GM12878 (cell line): ENCODE results near the gene ADAMTSL1. TPM values are rescaled to one million over a fixed set of nuclear protein-coding genes. Genes with fewer than 3 reads are reported as not detected.

Experiments used
- ATAC-seq: fragments of 200-7000 bp; cut with Tn5 transposase; 3 replicates; pipeline ENCODE4 v1.9.1; 2020; ENCODE audit warnings: mild to moderate bottlenecking, moderate library complexity
- BruUV-seq: library from RNA; stranded (reverse); fragments of 400-500 nt; replicated peaks from 2 replicates; lab custom pipeline; 2021; lab: Mats Ljungman, UMichigan
- CTCF ChIA-PET: fragments of 300-600 bp; sonication (Branson Sonifier 250); formaldehyde crosslinking; extraction: SDS; loops from one replicate; lab custom pipeline; 2021; ENCODE audit warnings: inconsistent platforms; lab: Yijun Ruan, JAX
- POLR2A ChIA-PET: fragments of 350-600 bp; formaldehyde crosslinking; extraction: SDS; loops from one replicate; lab custom pipeline; 2021; ENCODE audit warnings: inconsistent platforms; lab: Charles Lee
- RAD21 ChIA-PET: fragments of 300-600 bp; sonication (Branson Sonifier 250); formaldehyde crosslinking; loops from one replicate; lab custom pipeline; 2023; ENCODE audit warnings: antibody characterized with exemption; ENCODE audit not compliant: unreplicated experiment; lab: Charles Lee
- SMC1A ChIA-PET: fragments of 300-600 bp; sonication (Branson Sonifier 250); formaldehyde crosslinking; loops from one replicate; lab custom pipeline; 2023; ENCODE audit not compliant: unreplicated experiment, uncharacterized antibody; lab: Charles Lee
- DNase-seq: peaks from one replicate; pipeline ENCODE4 v3.0.0-alpha.2; 2011; ENCODE audit warnings: low read depth, low spot score
- FAIRE-seq: peaks from 3 replicates; lab custom pipeline; 2011; peaks lifted over from hg19 to GRCh38; lab: Jason Lieb, UNC
- H2AFZ ChIP-seq: 2 replicates; pipeline ENCODE4 v1.6.0; 2011; ENCODE audit warnings: low read depth, low read length, control low read depth; ENCODE audit not compliant: control insufficient read depth
- H3K27ac ChIP-seq: 2 replicates; pipeline ENCODE4 v1.5.1; 2011; ENCODE audit warnings: control low read depth; ENCODE audit not compliant: control insufficient read depth, insufficient read depth
- H3K27me3 ChIP-seq, 2 experiments: replicated peaks in 1 of 2; 2 replicates each; pipeline versions ENCODE4 v1.6.0 to v1.6.1; 2011; ENCODE audit warnings: low read length in 1 of 2; ENCODE audit not compliant: control insufficient read depth in 2 of 2, insufficient read depth in 2 of 2
- H3K36me3 ChIP-seq, 2 experiments: 2 replicates each; pipeline ENCODE4 v1.5.1; 2011; ENCODE audit warnings: low read length in 1 of 2; ENCODE audit not compliant: control insufficient read depth in 2 of 2, insufficient read depth in 2 of 2
- H3K4me1 ChIP-seq: 2 replicates; pipeline ENCODE4 v1.6.1; 2011; ENCODE audit warnings: mild to moderate bottlenecking, low read length, moderate library complexity, mixed read lengths; ENCODE audit not compliant: control insufficient read depth, insufficient read depth
- H3K4me2 ChIP-seq: 2 replicates; pipeline ENCODE4 v1.6.0; 2011; ENCODE audit warnings: control low read depth; ENCODE audit not compliant: control insufficient read depth, insufficient read depth
- H3K4me3 ChIP-seq: fragments of 200-600 bp; sonication (generic); 2 replicates; pipeline ENCODE4 v1.5.1; 2016
- H3K79me2 ChIP-seq: 2 replicates; pipeline ENCODE4 v1.6.0; 2011; ENCODE audit warnings: low read length; ENCODE audit not compliant: control insufficient read depth, insufficient read depth
- H3K9ac ChIP-seq: 2 replicates; pipeline ENCODE4 v1.8.0; 2011; ENCODE audit warnings: low read length, control low read depth, mixed read lengths; ENCODE audit not compliant: control insufficient read depth, insufficient read depth
- H3K9me3 ChIP-seq: replicated peaks from 3 replicates; pipeline ENCODE4 v1.5.1; 2011; ENCODE audit warnings: mild to moderate bottlenecking, low read length; ENCODE audit not compliant: control insufficient read depth, insufficient read depth
- H4K20me1 ChIP-seq: 2 replicates; pipeline ENCODE4 v1.6.0; 2011; ENCODE audit not compliant: control insufficient read depth, insufficient read depth
- CHD1 ChIP-seq: IDR thresholded peaks from 2 replicates; pipeline ENCODE4 v1.6.1; 2012; ENCODE audit warnings: low read depth, low read length, improper control_type of control experiment
- KDM1A ChIP-seq: fragments of 200-600 bp; sonication (generic); IDR thresholded peaks from 2 replicates; pipeline ENCODE4 v1.6.1; 2016; ENCODE audit warnings: borderline replicate concordance
- WGBS: methylation state at CpG from one replicate; pipeline ENCODE4 v1.1.6; 2016; ENCODE audit warnings: low lambda C conversion rate; ENCODE audit not compliant: insufficient replicate concordance, insufficient coverage; ENCODE audit errors: missing lambda C conversion rate; 5-methylcytosine and 5-hydroxymethylcytosine counted together
- in situ Hi-C: fragments of 300-500 bp; cut with MboI; formaldehyde crosslinking; loops from 9 replicates; pipeline ENCODE4 v1.14.3; 2018; ENCODE audit warnings: mixed read lengths
- intact Hi-C: fragments of 100-400 bp; cut with micrococcal nuclease; formaldehyde crosslinking; loops from one replicate; pipeline ENCODE4 v1.14.2; 2022; ENCODE audit not compliant: unreplicated experiment
- polyA plus RNA-seq, 11 experiments: library from polyadenylated mRNA; depleted of rRNA in 4 of 11; unstranded in 6 of 11; stranded (reverse) in 5 of 11; fragments of >200 nt; fragmentation: Nextera tagmentation in 4 of 11; fragmentation: Illumina TruSeq in 1 of 11; extraction: Ambion mirVana in 4 of 11; extraction: Trizol in 1 of 11; gene quantifications; 1 replicate in 1 of 11; 2 replicates in 10 of 11; pipeline versions ENCODE4 v1.2.1 to v1.2.3, GENCODE V29; 2011 to 2016; ENCODE audit warnings: inconsistent platforms in 2 of 11, missing spikeins in 2 of 11, low read depth in 1 of 11
- total RNA-seq, 4 experiments: library from RNA; depleted of rRNA in 3 of 4; stranded (reverse); fragments of >200 nt in 3 of 4; fragmentation: Illumina TruSeq in 1 of 4; extraction: Trizol in 1 of 4; gene quantifications; 2 replicates each; pipeline versions ENCODE4 v1.2.1 to v1.2.3, GENCODE V29; 2013 to 2021
- TF ChIP-seq, protein P1 (sequence below): fragments of 450-650 bp; formaldehyde crosslinking; IDR thresholded peaks from 2 replicates; pipeline ENCODE4 v1.4.0; 2022; ENCODE audit warnings: mild to moderate bottlenecking, moderate library complexity
- TF ChIP-seq, protein P2 (sequence below): fragments of 450-650 bp; IDR thresholded peaks from 2 replicates; pipeline ENCODE4 v1.6.1; 2017; ENCODE audit warnings: borderline replicate concordance

Gene ADAMTSL1
- total and polyA plus RNA-seq, 10 of the 15 experiments (the other 5 are each of a cell fraction or from before 2014, with no cell fraction given), result 0.01 to 0.10 (median 0.07) TPM; not detected in 6

GRCh38 chr9:18675973-18676372 is 202.0 kb downstream of the ADAMTSL1 start (continued):
- TF ChIP-seq, protein P1, sequence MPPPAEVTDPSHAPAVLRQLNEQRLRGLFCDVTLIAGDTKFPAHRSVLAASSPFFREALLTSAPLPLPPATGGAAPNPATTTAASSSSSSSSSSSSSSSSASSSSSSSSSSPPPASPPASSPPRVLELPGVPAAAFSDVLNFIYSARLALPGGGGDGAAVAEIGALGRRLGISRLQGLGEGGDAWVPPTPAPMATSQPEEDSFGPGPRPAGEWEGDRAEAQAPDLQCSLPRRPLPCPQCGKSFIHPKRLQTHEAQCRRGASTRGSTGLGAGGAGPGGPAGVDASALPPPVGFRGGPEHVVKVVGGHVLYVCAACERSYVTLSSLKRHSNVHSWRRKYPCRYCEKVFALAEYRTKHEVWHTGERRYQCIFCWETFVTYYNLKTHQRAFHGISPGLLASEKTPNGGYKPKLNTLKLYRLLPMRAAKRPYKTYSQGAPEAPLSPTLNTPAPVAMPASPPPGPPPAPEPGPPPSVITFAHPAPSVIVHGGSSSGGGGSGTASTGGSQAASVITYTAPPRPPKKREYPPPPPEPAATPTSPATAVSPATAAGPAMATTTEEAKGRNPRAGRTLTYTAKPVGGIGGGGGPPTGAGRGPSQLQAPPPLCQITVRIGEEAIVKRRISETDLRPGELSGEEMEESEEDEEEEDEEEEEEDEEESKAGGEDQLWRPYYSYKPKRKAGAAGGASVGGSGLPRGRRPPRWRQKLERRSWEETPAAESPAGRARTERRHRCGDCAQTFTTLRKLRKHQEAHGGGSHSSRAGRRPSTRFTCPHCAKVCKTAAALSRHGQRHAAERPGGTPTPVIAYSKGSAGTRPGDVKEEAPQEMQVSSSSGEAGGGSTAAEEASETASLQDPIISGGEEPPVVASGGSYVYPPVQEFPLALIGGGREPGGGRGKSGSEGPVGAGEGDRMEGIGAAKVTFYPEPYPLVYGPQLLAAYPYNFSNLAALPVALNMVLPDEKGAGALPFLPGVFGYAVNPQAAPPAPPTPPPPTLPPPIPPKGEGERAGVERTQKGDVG, result no peak
- TF ChIP-seq, protein P2, sequence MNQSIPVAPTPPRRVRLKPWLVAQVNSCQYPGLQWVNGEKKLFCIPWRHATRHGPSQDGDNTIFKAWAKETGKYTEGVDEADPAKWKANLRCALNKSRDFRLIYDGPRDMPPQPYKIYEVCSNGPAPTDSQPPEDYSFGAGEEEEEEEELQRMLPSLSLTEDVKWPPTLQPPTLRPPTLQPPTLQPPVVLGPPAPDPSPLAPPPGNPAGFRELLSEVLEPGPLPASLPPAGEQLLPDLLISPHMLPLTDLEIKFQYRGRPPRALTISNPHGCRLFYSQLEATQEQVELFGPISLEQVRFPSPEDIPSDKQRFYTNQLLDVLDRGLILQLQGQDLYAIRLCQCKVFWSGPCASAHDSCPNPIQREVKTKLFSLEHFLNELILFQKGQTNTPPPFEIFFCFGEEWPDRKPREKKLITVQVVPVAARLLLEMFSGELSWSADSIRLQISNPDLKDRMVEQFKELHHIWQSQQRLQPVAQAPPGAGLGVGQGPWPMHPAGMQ, result no peak
- TF ChIP-seq KDM1A, result no peak

GRCh38 chr9:18676525-18676924 is 202.6 kb downstream of the ADAMTSL1 start:
- no peaks in the 10 kb centered on the region for H3K9me3 ChIP-seq
- no peak for TF ChIP-seq CHD1
- POLR2A ChIA-PET, result no interaction called here
- RAD21 ChIA-PET, result no interaction called here
- WGBS, result 0% methylated on average over 2 of the region's 2 CpGs
- H3K27me3 ChIP-seq, result no peaks in the 10 kb centered on the region
- no peak for DNase-seq
- H3K4me1 ChIP-seq, result no peaks in the 10 kb centered on the region
- no peak overlapping the region for H3K27ac ChIP-seq
- no peak overlapping the region for H3K4me3 ChIP-seq
- no peaks in the 10 kb centered on the region for H3K36me3 ChIP-seq
- H3K4me2 ChIP-seq, result no peak overlapping the region
- no peak for ATAC-seq
- no peaks in the 10 kb centered on the region for H3K79me2 ChIP-seq
- in situ Hi-C loops, result no loop called here
- SMC1A ChIA-PET, result no interaction called here
- CTCF ChIA-PET, result no interaction called here
- no peak overlapping the region for H2AFZ ChIP-seq
- no peaks in the 10 kb centered on the region for H4K20me1 ChIP-seq
- no peak overlapping the region for H3K9ac ChIP-seq
- no peak for FAIRE-seq
- intact Hi-C loops, result no loop called here
- no TSS peak for BruUV-seq
